HG02885 (cell line): ENCODE results near the gene WNT7B.

Experiments used
- ATAC-seq: cut with Tn5 transposase; IDR thresholded peaks from one replicate; pipeline ENCODE4 v1.9.1; 2021; ENCODE audit warnings: mild to moderate bottlenecking; ENCODE audit not compliant: unreplicated experiment, poor library complexity

The WNT7B gene

DNA sequence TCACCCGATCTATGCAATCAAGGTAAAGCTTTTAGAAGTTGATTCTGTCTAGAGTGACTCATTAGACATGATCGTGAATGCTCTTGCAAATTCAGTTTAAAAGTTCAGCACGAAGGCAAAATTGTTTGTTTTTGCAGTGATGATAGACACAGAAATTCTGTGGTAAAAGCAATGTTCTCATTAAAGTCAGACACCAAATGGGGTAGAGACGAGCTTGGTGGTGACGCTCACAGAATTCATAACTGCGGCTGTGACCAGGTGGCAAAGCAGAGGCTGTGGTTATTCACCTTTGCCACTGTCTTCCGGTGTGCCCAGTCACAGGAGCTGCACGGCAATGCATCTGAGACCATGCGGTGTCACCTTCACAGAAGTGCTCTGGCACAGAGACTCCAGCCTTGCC is 83.4 kb downstream of the WNT7B start:
- no peak for ATAC-seq

DNA sequence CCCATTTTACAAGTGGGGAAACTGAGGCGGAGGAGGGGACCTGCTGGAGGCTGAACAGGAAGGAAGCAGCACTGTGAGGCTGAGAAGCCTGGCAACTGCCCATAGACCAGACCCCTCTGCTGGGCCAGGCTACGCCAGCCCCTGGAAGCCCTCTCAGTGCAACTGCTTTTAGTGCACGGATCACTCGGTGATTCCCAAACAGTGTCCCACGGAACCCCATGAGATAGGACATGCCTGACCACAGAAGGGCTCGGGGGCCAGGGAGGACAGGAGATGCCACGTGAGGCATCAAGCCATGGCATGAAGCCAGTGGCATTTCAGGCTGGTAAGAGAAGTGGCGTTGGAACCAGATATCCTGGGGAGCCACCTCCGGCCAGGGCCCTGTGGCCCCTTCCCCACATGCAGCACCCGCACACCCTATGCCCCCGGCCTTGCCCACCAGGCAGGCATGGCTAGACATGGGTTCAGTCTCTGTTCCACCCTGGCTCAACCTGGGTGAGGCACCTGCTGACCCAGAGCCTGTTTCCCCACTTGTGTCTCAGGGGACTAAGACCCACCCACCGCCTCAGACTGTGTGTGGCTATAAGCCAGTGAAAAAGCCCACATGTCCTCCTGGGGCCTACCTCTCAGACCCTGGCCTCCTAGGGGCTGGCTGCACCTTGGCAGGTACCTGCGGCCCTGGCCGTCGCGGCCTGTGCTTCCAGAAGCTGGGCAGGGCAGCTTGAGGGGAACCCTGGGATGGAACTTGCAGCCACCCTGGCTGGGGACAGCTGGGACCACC is 84.1 kb downstream of the WNT7B start:
- ATAC-seq: no peak

DNA sequence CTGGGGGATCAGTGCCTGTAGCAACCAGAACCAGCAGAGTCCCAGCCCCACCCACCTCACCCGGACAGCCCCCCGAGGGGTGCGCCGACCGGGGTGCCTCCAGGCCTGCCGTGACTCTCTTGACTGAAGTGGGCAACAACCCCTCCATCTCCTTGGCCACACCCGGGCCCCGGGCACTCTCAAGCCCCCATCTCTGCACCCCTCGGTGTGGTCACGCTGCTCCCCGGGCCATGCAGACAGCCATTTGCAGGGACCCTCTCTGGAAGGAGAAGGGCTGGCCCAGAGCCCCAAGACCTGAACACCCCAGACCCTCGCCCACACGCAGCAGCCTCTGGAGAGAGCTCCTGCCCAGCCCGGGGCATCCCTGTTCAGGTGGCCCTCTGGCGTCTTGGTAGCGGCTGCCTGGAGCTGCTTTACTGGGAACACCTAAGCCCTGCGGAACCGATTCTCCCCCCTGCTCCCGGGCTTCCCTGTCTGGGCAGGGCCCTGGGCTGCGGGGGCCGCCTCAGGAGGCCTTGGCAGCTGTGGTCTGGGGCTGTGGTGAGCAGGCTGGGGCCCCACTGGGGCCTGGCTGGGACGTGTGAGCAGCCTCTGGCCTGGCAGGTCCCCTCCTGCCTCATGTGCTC is 84.9 kb downstream of the WNT7B start:
- ATAC-seq: no peak

GRCh38 chr22:45891471-45891995 is 85.4 kb downstream of the WNT7B start:
- no peak for ATAC-seq

- no peak for ATAC-seq
Measured at GRCh38 chr22:45891021-45891421, 85.9 kb downstream of the WNT7B start.

DNA sequence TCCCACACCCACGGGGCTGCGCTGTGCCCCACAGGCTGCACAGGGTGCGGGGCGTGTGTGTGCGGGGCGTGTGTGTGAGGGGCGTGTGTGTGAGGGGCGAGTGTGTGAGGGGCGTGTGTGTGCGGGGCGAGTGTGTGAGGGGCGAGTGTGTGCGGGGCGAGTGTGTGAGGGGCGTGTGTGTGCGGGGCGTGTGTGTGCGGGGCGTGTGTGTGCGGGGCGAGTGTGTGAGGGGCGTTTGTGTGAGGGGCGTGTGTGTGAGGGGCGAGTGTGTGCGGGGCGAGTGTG is 86.7 kb downstream of the WNT7B start:
- ATAC-seq: no peak

DNA sequence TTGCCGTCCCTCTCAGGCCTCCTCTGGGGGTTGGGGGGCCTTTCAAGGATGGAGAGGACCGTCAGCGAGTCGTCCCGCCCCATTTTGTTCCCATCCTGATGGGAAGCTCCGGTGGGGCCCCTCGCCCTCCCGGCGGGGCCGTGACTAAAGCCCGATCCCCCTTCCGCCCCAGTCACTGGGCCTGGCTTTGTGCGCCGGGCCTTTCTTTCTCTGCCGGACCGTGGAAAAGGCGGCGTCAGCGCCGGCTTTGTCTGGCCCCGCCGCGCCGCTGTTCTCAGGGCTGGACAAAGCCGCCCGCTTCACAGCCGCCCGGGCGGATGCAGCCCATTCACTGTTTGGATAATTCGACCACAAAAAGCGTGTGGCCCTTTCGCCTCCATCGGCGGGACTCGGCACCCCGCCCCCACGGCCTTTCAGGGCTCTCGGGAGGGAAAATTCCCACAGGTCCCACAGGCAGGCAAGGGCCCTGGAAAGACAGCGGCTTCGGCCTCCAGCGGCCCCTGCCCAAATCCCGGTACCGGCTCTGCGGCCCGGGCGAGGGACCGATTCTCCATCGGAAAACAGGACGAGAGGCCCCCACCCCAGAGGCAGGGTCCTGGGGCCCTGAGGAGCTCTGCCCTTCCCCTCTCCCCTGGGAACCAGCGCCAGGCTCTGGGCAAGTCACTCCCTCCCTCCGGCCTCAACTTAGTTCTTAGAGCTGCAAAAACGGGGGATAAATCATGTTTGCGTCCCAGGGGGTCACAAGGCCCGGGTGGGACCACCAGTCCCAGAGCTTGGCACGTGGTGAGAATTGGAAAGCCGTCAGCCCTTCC is 87.2 kb downstream of the WNT7B start:
- no peak for ATAC-seq

GRCh38 chr22:45889093-45889538 is 87.8 kb downstream of the WNT7B start:
- ATAC-seq: no peak

DNA sequence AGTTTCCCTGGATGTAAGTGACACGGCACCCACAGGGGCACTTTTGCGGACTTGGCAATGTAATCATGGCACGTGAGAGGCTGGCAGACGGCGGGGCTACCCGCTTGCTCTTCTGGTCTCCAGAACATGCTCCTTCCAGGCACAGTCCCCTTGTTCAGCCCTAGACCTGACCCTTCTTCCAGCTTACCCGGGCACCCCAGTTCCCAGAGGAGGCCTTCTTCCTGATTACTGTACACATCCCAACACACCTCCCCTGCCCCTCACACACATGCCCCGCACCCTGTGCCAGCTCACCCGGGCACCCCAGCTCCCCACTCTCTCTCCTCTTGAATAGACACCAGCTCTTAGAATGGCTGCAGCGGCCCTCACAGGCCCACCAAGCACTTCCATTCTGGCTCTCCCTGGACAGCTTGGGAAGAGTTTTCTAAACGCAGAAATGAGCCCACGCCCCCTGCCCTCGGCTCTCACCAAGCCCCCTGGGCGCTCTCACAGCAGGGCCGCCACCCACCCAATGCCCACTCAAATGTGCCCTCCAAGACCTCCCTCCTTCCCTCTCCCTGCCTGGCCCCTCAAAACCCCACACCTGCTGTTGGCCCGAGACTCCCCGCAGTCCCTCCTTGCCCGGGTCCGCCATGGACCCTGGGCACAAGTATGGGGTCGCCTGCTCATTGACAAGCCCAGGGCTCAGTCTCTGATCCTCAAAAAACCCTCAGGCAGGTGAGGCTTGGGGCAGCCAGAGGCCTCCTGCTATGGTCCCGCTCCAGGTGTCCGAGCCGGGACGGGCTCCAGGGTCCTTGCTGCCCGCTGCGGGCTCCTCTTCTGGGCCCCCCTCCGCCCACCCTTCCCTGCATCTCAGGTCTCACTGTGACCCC is 88.5 kb downstream of the WNT7B start:
- no peak for ATAC-seq

GRCh38 chr22:45887202-45888131 is 89.5 kb downstream of the WNT7B start:
- no peak for ATAC-seq

DNA sequence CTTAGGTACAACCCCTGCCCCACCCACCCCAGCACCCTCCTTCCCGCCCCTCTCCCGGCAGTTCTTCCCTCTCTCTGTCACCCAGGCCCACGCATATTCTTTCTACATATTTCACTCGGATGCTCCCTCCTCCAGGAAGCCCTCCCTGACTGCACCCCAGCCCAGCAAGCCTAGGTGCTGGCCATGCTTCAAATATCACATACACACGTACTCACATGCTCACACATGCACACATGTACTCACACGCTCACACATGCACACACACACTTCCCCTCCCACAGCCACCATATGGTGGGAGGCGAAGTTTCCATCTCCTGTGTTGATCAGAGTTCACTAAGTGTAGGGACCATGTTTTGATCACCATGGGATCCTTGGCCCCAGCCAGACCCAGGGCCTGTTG is 90.4 kb downstream of the WNT7B start:
- no peak for ATAC-seq

GRCh38 chr22:45885941-45886395 is 91.0 kb downstream of the WNT7B start:
- ATAC-seq: no peak

DNA sequence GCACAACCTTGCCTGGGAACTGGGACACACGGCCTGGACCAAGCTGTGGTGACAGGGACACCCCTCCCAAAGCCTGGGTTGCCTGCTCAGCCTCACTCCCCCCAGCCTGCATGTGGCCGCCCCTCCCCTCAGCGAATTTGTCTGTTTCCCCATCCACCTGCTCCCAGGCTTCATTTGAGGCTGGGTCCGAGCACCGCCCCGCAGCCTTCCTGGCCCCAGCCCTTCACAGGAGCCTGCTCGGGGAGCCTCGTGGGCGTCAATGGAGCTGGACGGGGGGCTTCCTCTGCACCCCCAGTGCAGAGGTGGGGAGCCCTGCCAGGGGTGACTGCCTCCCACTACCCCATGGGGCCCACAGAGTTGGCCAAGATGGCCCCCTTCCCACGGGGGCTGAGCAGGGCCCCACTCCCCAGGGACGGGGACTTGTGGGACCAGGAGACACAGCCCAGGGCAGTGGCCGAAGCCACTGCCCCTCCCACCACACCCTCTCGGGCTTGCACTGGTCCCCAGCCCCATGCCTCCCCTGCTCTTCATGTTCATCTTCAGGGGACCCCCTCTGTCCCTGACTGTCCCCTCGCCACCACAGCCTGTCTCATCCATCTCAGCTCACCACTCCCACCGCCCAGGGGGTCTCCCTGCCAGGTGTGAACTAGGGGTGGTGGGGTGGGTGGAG is 91.7 kb downstream of the WNT7B start:
- no peak for ATAC-seq

- no peak for ATAC-seq
Measured at GRCh38 chr22:45884201-45885062, 92.5 kb downstream of the WNT7B start.

DNA sequence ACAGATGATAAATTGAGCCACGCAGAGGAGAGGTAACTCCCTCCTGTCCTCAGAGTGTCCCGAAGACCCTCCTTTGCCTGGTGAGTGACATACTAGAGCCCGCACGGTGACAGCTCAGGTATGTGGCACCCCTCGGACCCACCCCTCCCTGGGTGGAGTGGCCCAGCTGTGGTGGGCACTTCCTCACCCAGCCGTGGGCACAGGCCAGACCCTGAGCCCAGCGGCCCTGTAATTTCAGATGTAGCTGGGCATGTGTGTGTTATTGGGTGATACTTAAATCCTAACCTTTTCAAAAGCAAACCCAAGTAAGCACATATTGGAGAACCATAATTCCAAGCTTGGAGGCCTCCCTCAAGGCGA is 93.2 kb downstream of the WNT7B start:
- no peak for ATAC-seq

DNA sequence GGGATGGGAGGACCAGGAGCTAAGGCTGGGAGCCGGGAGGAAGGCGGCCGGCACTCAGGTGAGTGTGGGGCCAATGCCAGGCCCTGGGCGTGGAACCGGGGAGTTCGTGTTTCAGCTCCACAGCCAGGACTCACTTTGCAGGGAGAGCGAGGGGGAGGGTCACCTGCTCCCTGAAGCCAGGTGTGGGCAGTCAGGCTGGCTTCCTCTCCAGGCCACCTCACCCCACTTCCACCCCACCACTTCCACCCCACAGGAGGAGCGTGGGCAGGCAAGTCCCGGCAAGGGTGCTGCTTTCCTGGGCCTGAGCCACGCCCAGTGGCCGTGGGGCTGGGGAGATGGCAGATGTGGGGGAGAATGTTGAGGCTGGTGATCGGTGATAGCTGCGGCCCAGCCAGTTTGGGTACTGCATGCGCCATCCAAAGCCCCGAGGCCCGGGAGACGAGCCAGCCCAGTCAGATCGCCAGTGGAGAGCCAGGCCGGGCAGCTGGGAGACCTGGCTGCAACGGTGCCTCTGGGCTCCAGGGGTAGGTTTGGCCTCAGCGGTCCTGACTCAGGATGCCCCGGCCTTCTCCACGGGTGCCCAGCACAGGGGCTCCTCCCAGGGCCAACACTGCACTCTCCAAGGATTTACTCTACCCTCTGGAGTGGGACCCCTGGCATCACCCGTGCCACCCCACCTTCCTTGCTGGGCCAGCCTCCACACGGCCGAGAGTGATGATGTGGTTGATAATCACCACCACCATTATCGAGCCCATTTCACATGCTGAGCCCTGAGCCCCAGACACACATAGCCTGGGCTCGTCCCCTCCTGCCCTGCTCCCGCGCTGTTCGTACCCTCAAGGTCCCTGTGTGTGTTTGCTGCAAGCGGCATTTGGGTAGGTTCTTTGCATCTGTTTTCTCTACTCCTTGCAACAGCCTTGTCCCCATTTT is 93.8 kb downstream of the WNT7B start:
- ATAC-seq: no peak

DNA sequence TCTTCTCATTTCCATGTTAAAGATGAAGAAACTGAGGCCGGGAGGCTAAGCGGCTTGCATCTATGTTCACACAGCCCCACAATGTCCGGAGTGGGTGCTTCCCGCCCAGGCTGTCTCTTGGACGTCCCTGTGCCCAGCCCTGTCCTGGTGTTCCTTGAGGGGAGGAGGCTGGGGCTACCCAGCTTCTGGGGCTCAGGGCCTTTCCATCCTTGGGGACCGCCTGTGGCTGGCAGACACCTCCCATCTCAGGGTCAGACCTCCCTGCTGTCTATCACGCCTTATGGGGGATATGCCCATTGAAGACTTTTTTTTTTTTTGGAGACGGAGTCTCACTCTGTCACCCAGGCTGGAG is 95.5 kb downstream of the WNT7B start:
- no peak for ATAC-seq
